Spleen (tissue), 3 donors: ENCODE results near the gene LENEP.

Experiments used
- POLR2A ChIP-seq, 3 donors: fragments of 450-650 bp; IDR thresholded peaks; one replicate each; pipeline ENCODE4 v1.5.1; 2017; ENCODE audit warnings: antibody characterized with exemption in 3 of 3, mild to moderate bottlenecking in 1 of 3
- POLR2AphosphoS5 ChIP-seq, 3 donors: sonication (generic); formaldehyde crosslinking; IDR thresholded peaks; one replicate each; pipeline ENCODE4 v1.5.1; 2017; ENCODE audit warnings: antibody characterized with exemption in 3 of 3

DNA sequence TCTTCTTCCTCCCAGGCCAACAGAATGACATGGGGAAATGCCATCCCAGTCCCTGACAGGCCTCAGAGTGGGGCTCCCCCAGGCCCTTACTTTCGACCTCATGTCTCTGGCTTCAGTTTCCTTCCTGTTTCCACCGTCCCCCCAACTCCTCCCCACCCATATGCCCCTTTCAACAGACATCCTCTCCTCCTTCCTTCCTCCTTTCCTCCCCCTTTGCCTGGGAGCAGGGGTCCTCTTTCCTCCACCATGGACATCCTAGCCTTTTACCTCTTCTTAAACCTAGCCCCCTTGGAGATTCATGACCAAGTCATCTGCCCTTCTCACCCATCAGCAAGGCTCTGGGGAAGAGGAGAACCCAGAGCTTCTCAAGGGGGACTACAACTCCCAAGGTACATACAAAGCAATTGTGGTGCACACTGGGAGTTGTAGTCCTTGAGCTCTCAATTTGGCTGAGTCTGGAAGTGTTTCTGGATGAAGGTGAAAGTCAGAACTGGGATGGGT, 13.3 kb downstream of the LENEP start:
- TF ChIP-seq POLR2A (IDR thresholded peaks at IDR 0.05) = no peak
- TF ChIP-seq POLR2AphosphoS5 (IDR thresholded peaks at IDR 0.05) = no peak
